Breast epithelium (tissue), 3 donors: Measurements from ENCODE around the gene PYGB.

Source experiments
- CTCF ChIP-seq, 3 donors: fragments of 450-650 bp; IDR thresholded peaks; one replicate each; pipeline ENCODE4 v1.5.1; 2016 to 2017; ENCODE audit warnings: antibody characterized with exemption in 3 of 3, mild to moderate bottlenecking in 3 of 3, moderate library complexity in 3 of 3
- POLR2AphosphoS5 ChIP-seq, 3 donors: sonication (generic); formaldehyde crosslinking; IDR thresholded peaks; one replicate each; pipeline ENCODE4 v1.6.1; 2017; ENCODE audit warnings: antibody characterized with exemption in 3 of 3

- TF ChIP-seq POLR2AphosphoS5 (IDR thresholded peaks at IDR 0.05) (no peak), CTCF (IDR thresholded peaks at IDR 0.05) (no peak)
Observed at GRCh38 chr20:25308671-25309394, 60.9 kb downstream of the PYGB start.
